DMS 273 (cell line): ENCODE results near the gene HRH1.

ENCODE experiments used
- DNase-seq: peaks from one replicate; lab custom pipeline; 2025; ENCODE audit not compliant: unreplicated experiment; lab: John Stamatoyannopoulos, UW

The HRH1 gene

DNA sequence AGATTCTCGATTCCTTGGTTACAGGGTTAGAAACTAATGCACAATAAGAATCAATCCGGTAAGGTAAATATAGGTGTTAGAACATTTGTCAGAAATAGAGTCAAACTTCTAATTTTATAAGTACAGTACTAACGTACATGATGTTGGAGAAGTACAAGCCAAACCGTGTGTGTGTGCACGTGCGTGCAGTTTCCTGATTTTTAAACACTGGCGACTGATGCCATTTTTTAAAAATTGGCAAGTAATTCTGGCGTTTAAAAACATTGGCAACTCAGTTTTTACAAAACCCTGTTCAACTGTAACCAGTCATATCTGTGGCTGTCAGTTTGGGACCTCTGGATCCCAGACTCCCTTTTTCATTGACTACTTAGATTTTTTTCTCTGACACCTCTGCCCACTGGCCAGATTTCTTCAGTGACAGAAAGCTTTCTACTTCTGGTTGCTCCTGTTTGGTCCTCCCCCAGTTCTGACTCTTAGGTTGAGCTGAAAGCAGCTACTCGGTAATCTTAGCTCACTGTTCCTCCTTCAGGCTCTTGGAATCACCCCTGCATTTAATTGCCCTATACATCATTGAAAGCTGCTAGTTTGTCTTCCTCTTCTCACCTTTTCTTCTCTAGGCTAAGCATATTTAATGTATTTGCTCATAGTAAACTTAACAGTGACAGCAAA lies 118.7 kb downstream of the HRH1 start:
- DNase-seq: peak; percentile 5

DNA sequence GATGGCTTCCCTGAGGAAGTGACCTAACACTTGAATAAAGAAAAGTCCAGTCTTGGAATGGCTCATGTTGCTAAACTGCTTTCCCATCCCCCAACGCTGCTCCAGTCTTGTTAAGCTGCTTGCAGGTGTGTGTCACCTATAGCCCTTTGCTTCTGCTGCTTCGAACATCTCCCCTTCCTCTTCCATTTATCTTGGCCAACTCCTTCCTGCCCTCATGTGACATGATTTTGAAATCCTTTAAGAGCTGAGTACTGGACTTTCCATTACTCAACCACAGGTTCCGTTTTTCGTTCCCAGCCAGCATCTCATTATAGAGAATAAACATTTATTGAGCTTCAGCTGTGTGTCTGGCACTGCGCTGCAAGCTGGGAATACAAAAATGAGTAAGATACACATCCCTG lies 119.6 kb downstream of the HRH1 start:
- no peak for DNase-seq

- no peak for DNase-seq
Observed at GRCh38 chr3:11274566-11275142, 120.4 kb downstream of the HRH1 start.

- no peak for DNase-seq
Observed at GRCh38 chr3:11275926-11276325, 121.6 kb downstream of the HRH1 start.

DNA sequence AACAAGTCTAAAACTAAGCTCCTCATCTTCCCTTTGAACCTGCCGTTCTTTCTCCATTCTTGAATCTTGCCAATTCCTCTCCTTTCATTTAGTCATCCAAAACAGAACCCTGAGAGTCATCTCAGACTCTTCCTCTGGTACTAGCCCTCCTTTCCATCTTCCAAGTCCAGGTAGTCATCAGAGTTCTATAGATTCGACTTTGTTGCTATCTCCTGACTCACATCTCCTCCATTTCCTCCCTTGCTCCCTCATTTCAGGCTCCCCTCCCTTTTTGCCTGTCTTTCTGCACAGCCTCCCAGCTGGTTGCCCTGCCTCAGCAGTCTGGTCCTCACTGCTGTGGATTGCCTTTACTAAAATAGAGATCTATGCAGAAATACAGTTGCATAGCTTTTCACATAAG lies 122.6 kb downstream of the HRH1 start:
- DNase-seq: no peak

DNA sequence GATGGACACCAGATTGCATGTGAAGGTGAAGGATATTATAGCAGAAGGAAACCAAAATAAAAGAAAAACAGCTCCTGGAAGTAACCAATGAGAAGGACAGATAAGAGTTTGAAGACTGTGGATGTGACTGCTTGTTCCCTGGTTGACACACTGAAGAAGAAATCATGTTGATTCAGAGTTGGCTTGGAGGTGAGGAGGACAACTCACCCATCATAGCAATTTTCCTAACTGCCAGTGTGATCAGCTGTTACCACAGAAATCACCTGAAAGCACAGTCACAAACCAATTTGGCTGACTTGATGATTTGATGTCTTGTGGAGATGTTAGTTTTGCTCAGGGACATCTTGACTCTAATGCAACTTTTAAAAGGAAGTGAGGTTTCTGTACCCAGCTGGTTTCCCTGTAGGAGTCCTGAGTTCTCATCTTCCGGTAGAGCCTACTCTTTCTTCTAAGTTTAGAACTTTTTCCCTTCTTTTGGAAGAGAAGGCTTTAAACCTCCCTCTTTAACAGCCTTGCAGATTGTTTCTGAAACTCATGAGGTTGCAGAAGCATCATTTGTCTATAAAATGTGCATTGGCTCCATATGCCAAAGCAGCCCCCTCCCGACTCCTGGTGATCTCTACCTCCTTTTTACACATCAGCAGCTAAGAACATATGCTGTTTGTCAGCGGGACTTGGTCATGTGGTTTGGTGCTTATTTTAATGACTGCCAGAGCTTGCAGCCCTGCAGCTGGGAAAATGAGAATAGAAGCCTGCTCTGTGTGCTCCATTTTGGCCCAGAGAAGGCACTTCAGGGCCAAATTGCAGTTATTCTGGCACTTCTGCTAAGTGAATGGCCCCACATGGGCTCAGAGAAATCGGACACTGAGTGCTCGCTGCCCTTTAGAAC lies 128.2 kb downstream of the HRH1 start:
- DNase-seq: peak; percentile 87

GRCh38 chr3:11283139-11283475 lies 128.8 kb downstream of the HRH1 start:
- DNase-seq: no peak

- no peak for DNase-seq
Observed at GRCh38 chr3:11284011-11284410, 129.7 kb downstream of the HRH1 start.

GRCh38 chr3:11285471-11285870 lies 131.2 kb downstream of the HRH1 start:
- DNase-seq: no peak

DNA sequence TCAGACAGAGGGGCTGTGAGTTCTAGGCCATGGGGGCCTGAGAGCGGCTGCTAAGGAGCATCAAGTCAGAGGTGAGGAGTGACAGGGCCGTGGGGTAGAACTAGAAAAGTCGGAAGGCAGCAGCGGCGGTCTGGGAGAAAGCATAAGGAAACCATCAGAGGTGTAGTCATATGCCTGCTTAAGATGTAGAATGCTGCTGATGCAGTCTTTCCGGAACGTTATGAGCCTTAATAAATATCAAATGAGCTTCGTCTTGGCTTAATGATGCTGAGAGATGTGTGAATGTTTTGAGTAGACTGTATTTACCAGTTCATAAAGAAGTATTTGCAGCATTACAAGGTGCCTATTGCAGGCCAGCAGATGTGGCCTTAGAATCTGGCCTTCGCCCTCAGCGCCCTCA lies 133.1 kb downstream of the HRH1 start:
- no peak for DNase-seq

GRCh38 chr3:11288021-11288491 lies 133.8 kb downstream of the HRH1 start:
- DNase-seq: no peak

DNA sequence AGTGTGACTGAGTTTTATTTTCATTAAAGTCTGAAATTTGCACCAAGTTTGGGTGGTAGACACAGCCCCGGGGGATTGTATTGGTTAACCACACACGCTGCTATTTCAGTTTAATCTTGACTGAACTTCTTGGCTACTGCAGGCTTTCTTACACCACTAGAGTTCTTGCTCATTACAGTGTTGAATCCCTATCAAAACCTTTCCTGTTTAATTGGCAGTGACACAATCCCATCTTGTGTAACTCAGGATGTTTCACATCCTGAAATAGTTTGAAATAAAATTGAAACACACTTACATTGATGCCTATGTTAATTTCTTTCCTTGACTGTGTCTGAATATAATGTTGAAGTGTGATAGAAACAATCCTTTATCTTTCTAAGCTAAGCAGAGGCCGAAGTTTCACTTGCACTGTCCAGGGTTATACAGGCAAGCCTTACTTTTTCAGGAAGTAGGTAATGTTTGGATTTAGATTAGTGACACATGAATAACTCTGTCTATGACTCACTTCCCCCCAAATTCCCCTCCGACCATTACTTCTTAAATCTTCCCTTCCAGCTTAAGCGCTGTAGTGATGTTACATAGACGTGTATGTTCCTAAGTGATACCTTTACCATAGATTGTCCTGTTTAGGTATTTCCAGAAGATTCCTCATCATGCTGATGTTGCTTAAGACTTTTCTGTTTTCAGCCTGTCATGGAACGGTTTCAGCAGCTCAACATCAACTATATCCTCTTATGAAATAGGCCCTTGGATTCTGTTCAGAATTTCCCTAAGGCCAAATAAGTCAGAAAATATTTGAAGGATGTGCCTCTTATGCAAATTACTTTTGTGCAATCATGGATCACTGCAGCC lies 134.7 kb downstream of the HRH1 start:
- no peak for DNase-seq

DNA sequence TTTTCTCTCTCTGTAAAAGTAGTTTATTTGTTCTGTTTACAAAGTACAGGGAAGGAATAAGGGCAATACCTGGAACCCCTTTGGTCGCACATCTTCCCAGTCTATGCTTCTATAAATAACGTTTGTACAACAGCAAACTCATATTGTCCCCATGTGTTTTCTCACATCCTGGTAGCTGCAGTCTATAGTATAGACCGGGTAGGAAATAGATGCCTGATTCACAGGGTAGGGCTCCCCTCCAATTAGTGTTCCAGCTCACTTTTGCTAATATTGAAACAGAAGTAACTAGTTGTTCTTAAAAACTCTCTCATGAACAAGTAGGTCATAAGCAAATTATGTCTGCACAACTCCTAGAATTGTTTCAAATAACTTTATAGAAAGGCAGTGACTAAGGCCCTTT lies 135.6 kb downstream of the HRH1 start:
- DNase-seq: no peak

DNA sequence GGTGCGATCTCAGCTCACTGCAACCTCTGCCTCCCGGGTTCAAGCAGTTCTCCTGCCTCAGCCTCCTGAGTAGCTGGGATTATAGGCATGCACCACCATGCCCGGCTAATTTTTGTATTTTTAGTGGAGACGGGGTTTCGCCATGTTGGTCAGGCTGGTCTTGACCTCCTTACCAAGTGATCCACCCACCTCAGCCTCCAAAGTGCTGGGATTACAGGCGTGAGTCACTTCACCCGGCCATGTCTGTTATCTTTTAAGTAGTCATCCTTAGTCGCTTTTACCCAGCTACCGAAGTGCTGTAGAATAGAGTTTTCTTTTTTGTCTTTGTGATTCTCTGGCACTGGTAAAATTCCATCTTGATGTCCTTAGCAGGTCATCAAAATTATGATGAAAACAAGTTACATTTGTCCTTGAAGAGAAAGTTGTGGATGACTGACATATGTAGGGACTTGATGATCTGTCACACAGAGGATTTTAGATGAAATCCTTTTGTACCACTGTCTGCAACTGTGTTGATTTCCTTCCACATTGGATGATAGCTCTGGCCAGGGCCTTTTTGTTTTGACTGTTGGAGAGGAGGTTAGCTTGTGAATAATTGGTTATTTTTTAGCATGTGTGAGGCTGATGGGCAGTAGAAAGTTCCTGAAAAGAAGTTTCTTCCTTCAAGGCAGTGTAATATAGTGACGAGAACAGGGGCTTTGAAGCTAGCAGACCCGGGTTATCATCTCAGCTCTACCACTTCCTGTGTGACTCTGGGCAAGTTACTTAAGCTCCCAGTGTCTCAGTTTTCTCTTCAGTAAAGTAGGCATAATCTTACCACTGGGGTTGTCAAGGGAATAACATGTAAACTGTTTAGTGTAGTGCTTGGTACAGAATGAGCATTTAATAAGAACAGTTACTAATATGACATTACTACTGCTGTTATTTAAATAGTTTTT lies 136.7 kb downstream of the HRH1 start:
- no peak for DNase-seq

GRCh38 chr3:11291808-11292207 lies 137.5 kb downstream of the HRH1 start:
- DNase-seq: no peak

GRCh38 chr3:11297126-11297525 lies 142.8 kb downstream of the HRH1 start:
- no peak for DNase-seq

DNA sequence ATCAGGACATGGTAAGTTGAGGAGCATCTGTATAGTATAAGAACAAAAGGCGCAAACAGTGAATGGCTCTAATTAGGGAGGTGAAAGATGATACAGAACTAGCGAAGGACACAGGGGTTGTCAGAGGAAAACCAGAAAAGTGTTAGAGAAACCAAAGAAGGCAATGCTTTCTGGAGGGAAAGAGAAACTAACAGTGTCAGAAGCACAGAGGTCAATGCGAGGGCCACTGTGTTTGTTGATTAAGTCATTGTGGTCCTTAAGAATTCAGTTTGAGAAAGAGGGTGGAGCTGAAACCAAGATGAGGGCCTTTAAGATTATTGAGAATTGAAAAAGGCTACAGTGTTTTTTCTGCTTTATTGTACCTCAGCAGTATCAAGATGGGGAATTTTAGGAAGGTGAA lies 146.7 kb downstream of the HRH1 start:
- no peak for DNase-seq

GRCh38 chr3:11302444-11302843 lies 148.2 kb downstream of the HRH1 start:
- no peak for DNase-seq

- DNase-seq: no peak
Observed at GRCh38 chr3:11304175-11304574, 149.9 kb downstream of the HRH1 start.

- DNase-seq: no peak
Observed at GRCh38 chr3:11305509-11305908, 151.2 kb downstream of the HRH1 start.
